Ureter (tissue), 1 donor: Measurements from ENCODE around the gene CSF3. TPM values are rescaled to one million over a fixed set of nuclear protein-coding genes. Genes with fewer than 3 reads are reported as not detected.
"Not testable (repeated sequence)": the region's sequence is repeated elsewhere in the genome, so short reads cannot be mapped to it uniquely, and the experiment has no call there.

Source experiments
- DNase-seq: peaks from one replicate; pipeline ENCODE4 v3.0.0-alpha.2; 2020; ENCODE audit warnings: low spot score
- total RNA-seq: library from RNA; stranded (reverse); gene quantifications from one replicate; pipeline ENCODE4 v1.2.4, GENCODE V29; 2023
- donor health status: DM: yes; HTN: yes; CAD: no.

CSF3 gene
- total RNA-seq, 1 donor from 2014 or later = 1.0 TPM

DNA sequence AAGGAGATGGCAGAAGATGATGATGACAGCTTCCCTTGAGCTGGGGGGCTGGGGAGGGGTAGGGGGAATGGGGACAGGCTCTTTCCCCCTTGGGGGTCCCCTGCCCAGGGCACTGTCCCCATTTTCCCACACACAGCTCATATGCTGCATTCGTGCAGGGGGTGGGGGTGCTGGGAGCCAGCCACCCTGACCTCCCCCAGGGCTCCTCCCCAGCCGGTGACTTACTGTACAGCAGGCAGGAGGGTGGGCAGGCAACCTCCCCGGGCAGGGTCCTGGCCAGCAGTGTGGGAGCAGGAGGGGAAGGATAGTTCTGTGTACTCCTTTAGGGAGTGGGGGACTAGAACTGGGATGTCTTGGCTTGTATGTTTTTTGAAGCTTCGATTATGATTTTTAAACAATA lies 17.7 kb upstream of the CSF3 start:
- DNase-seq = no peak

- no peak for DNase-seq
These were observed 16.2 kb upstream of the CSF3 start for GRCh38 chr17:39999067-39999466.

DNA sequence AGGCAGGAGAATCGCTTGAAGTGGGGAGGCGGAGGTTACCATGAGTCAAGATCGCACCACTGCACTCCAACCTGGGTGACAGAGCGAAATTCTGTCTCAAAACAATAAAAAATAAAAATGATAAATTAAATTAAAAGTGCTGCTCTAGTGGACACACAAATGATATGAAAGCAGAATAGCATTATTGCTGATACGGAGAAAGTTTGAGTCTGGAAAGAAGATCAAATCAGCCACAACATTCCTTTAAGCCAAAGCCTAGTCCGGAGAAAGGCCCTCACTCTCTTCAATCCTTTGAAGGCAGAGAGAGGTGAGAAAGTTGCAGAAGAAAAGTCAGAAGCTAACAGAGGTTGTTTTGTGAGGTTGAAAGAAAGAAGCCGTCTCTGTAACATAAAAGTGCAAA lies 15.1 kb upstream of the CSF3 start:
- DNase-seq = no peak

DNA sequence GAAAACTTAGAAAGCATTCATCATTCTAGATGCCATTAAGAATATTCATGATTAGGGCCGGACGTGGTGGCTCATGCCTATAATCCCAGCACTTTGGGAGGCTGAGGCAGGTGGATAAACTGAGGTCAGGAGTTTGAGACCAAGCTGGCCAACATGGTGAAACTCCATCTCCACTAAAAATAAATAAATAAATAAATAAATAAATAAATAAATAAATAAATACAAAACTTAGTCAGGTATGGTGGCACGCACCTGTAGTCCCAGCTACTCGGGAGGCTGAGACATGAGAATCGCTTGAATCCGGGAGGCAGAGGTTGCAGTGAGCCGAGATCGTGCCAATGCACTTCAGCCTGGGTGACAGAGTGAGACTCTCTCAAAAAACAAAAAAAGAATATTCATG lies 13.9 kb upstream of the CSF3 start:
- DNase-seq = not testable (repeated sequence)

DNA sequence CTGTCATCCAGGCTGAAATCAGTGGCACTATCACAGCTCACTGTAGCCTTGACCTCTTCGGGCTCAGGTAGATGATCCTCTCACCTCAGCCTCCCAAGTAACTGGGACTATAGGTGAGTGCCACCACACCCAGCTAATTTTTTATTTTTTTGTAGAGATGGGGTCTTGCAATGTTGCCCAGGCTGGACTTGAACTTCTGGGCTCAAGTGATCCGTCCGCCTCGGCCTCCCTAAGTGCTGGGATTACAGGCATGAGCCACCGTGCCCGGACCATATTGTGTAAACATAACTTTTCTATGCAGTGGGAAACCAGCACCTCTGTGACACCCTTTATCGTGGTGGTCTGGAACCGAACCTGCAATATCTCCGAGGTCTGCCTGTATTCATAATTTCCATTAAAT lies 11.2 kb upstream of the CSF3 start:
- DNase-seq = no peak

DNA sequence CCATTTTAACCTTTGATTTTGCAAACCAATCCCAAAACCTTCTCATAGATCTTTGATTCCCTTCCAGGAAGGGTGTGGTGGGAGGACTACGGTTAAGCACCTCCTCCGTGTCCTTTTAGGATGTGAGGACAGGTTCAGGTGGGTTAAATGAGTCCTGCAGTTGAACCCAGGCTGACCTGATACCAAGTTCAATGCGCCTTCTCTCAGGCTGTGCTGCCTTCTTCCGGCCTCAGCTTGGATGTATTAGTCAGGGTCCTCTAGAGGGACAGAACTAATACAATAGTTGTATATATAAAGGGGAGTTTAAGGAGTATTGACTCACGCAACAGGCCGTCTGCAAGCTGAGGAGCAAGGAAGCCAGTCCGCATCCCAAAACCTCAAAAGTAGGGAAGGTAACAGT lies 10.5 kb upstream of the CSF3 start:
- DNase-seq = no peak

DNA sequence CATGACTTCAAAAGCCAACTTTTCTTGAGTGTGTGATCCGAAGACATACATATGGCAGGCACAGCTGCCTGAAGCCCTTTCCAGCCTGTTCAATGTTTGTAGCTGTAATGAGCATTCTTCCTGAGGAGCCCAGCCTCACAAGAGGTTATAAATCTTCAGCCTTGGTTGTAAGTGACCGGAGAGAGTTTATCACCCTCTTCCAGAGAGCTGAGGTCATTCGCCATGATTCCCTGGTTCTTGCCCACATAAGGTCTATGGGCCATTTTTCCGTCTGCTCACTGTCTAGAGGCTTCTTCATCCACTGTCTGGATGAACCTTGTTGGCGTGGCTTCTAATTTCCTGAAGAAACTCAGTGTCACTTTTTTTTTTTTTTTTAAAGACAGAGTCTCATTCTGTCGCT lies 9.7 kb upstream of the CSF3 start:
- DNase-seq = no peak

- DNase-seq = not testable (repeated sequence)
These were observed 4.2 kb upstream of the CSF3 start for GRCh38 chr17:40010946-40011500.

GRCh38 chr17:40012017-40012647 lies 3.1 kb upstream of the CSF3 start:
- not testable (repeated sequence) for DNase-seq

GRCh38 chr17:40014375-40014980 lies 762 bp upstream of the CSF3 start:
- no peak for DNase-seq

GRCh38 chr17:40015998-40016985 lies 1.1 kb downstream of the CSF3 start:
- no peak for DNase-seq

DNA sequence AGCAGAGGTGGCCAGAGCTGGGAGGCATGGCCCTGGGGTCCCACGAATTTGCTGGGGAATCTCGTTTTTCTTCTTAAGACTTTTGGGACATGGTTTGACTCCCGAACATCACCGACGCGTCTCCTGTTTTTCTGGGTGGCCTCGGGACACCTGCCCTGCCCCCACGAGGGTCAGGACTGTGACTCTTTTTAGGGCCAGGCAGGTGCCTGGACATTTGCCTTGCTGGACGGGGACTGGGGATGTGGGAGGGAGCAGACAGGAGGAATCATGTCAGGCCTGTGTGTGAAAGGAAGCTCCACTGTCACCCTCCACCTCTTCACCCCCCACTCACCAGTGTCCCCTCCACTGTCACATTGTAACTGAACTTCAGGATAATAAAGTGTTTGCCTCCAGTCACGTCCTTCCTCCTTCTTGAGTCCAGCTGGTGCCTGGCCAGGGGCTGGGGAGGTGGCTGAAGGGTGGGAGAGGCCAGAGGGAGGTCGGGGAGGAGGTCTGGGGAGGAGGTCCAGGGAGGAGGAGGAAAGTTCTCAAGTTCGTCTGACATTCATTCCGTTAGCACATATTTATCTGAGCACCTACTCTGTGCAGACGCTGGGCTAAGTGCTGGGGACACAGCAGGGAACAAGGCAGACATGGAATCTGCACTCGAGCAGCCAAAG lies 2.3 kb downstream of the CSF3 start:
- no peak for DNase-seq

- DNase-seq = no peak
These were observed 3.2 kb downstream of the CSF3 start for GRCh38 chr17:40018211-40019121.

- DNase-seq = no peak
These were observed 4.1 kb downstream of the CSF3 start for GRCh38 chr17:40019140-40019991.

DNA sequence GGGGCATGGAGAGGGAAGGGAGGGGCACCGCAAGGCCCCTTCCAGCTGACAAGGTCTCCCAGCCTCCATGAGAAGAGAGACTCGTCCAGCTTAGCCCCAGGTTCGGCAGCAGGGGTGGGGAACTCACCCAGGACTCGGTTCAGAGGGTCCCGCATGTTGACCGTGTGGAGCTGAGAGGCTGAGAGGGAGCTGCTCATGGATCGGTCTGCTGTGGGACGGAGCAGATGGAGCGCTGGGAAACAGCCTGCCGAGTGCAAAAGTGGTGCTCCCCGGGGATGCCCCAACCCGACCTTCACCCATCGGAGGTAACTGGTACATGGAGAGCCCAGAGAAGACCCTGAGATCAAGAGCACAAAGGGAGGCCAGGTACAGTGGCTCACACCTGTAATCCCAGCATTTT lies 4.9 kb downstream of the CSF3 start:
- DNase-seq = no peak

GRCh38 chr17:40021451-40021971 lies 6.3 kb downstream of the CSF3 start:
- no peak for DNase-seq

GRCh38 chr17:40022497-40022896 lies 7.3 kb downstream of the CSF3 start:
- DNase-seq = no peak

DNA sequence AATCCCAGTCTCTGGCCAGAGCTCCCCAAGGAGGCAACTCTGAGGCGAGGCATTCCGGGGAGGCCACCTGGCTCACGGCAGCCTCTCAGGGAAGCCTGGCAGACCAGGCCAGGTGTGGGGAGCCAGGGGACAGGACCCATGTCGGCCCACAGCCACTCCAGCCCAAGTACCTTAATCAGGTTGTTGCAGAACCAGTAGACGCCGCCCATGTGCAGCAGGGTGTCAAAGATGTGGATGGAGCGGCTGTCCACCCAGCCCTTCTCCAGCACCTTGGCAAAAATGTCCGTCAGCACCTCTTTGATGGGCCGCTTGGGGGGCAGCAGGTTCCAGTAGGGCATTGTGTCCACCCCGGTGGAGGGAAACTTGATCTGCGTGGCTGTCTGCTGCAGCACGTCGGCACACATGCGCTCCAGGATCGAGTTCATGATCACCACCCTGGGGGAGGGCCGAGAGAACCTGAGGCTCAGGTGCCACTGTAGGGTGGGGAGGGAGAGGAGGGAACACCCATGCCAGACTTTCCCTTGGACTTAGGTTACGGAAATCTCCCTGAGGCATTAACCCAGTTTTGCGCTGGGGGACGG lies 7.8 kb downstream of the CSF3 start:
- DNase-seq = no peak
